K562 (cell line): ENCODE data around the gene ADAM8. TPM values are rescaled to one million over a fixed set of nuclear protein-coding genes. Genes with fewer than 3 reads are reported as not detected.

Experiments used
- ATAC-seq: fragments of 200-7000 bp; cut with Tn5 transposase; 3 replicates; pipeline ENCODE4 v1.9.1; 2020; ENCODE audit warnings: moderate library complexity
- BruUV-seq: library from RNA; stranded (reverse); fragments of 400-500 nt; replicated peaks from 2 replicates; lab custom pipeline; 2021; lab: Mats Ljungman, UMichigan
- CTCF ChIA-PET: fragments of 300-600 bp; formaldehyde crosslinking; extraction: SDS; loops from one replicate; lab custom pipeline; 2021; ENCODE audit warnings: low intra/inter-chr PET ratio; lab: Yijun Ruan, JAX
- POLR2A ChIA-PET: fragments of 300-600, 350-650 bp; sonication (Branson Sonifier 250); formaldehyde crosslinking; extraction: SDS; loops from one replicate; lab custom pipeline; 2021; ENCODE audit warnings: antibody characterized with exemption, inconsistent platforms; lab: Yijun Ruan, JAX
- DNase-seq, 4 experiments: peaks; one replicate each; pipeline versions ENCODE4 v3.0.0 to v3.0.0-alpha.2; 2011 to 2018; ENCODE audit warnings: low spot score in 3 of 4, mixed read lengths in 3 of 4; ENCODE audit errors: extremely low read depth in 1 of 4
- FAIRE-seq: peaks from 2 replicates; lab custom pipeline; 2011; peaks lifted over from hg19 to GRCh38; lab: Jason Lieb, UNC
- H2AFZ ChIP-seq: 2 replicates; pipeline ENCODE4 v1.6.0; 2011; ENCODE audit warnings: low read depth, low read length, control low read depth, inconsistent platforms
- H3K27ac ChIP-seq: fragments of 200-600 bp; 3 replicates; pipeline ENCODE4 v1.8.0; 2011; ENCODE audit warnings: low read depth, mild to moderate bottlenecking, control low read depth, inconsistent platforms, low read length, moderate library complexity, mixed read lengths; ENCODE audit errors: extremely low read depth
- H3K27me3 ChIP-seq, 2 experiments: fragments of 300-600 bp in 1 of 2; 2 replicates in 1 of 2; 3 replicates in 1 of 2; pipeline versions ENCODE4 v1.6.0 to v1.8.0; 2011; ENCODE audit warnings: inconsistent platforms in 2 of 2, low read length in 2 of 2, mild to moderate bottlenecking in 1 of 2, mixed read lengths in 1 of 2, moderate library complexity in 1 of 2; ENCODE audit not compliant: control insufficient read depth in 2 of 2, insufficient read depth in 2 of 2
- H3K36me3 ChIP-seq: fragments of 300-600 bp; 3 replicates; pipeline ENCODE4 v1.8.0; 2011; ENCODE audit warnings: mild to moderate bottlenecking, low read length, inconsistent platforms; ENCODE audit not compliant: control insufficient read depth, insufficient read depth
- H3K4me1 ChIP-seq, 2 experiments: fragments of 200-600 bp in 1 of 2; replicated peaks in 1 of 2; 2 replicates in 1 of 2; 3 replicates in 1 of 2; pipeline versions ENCODE4 v1.5.1 to v1.8.0; 2011; ENCODE audit warnings: inconsistent platforms in 2 of 2, low read length in 2 of 2, mild to moderate bottlenecking in 1 of 2, mixed read lengths in 1 of 2, moderate library complexity in 1 of 2; ENCODE audit not compliant: control insufficient read depth in 2 of 2, insufficient read depth in 2 of 2
- H3K4me2 ChIP-seq: 2 replicates; pipeline ENCODE4 v1.6.1; 2011; ENCODE audit warnings: low read length, control low read depth, inconsistent platforms, mixed read lengths; ENCODE audit not compliant: insufficient read depth
- H3K4me3 ChIP-seq: fragments of 200-600 bp; sonication (generic), shearing (Covaris generic); 2 replicates; pipeline ENCODE4 v1.5.1; 2016; ENCODE audit warnings: control low read depth, inconsistent platforms
- H3K79me2 ChIP-seq: fragments of 200-600 bp; 3 replicates; pipeline ENCODE4 v1.8.0; 2011; ENCODE audit warnings: low read length, inconsistent platforms; ENCODE audit not compliant: control insufficient read depth, insufficient read depth
- H3K9ac ChIP-seq, 2 experiments: 2 replicates each; pipeline versions ENCODE4 v1.6.0 to v1.6.1; 2011; ENCODE audit warnings: low read depth in 2 of 2, low read length in 2 of 2, control low read depth in 1 of 2, inconsistent platforms in 1 of 2, mild to moderate bottlenecking in 1 of 2, mixed read lengths in 1 of 2; ENCODE audit not compliant: insufficient read depth in 1 of 2
- H3K9me1 ChIP-seq: one replicate; pipeline ENCODE4 v1.6.0; 2011; ENCODE audit warnings: inconsistent platforms, mild to moderate bottlenecking, low read length, moderate library complexity; ENCODE audit not compliant: control insufficient read depth, insufficient read depth
- H3K9me3 ChIP-seq: replicated peaks from 2 replicates; pipeline ENCODE4 v1.5.1; 2011; ENCODE audit warnings: low read depth, low read length, inconsistent platforms; ENCODE audit not compliant: control insufficient read depth, insufficient read depth
- H4K20me1 ChIP-seq: replicated peaks from 2 replicates; pipeline ENCODE4 v1.6.1; 2011; ENCODE audit warnings: low read length, inconsistent platforms, mixed read lengths; ENCODE audit not compliant: control insufficient read depth, insufficient read depth
- ATF7 ChIP-seq: fragments of 450-650 bp; IDR thresholded peaks from 2 replicates; pipeline ENCODE4 v1.7.1; 2014; ENCODE audit warnings: mild to moderate bottlenecking, moderate library complexity
- CHD2 ChIP-seq: IDR thresholded peaks from 2 replicates; pipeline ENCODE4 v1.6.1; 2011; ENCODE audit warnings: low read depth, low read length
- MYC ChIP-seq, 2 experiments: fragments of 250-450 bp in 1 of 2; sonication (Bioruptor Pico) in 1 of 2; IDR thresholded peaks; 2 replicates each; pipeline versions ENCODE4 v1.5.1 to v1.6.1; 2012 to 2021; ENCODE audit warnings: low read depth in 2 of 2, borderline replicate concordance in 1 of 2, improper control_type of control experiment in 1 of 2, low read length in 1 of 2, mild to moderate bottlenecking in 1 of 2, moderate library complexity in 1 of 2
- NFE2L1 ChIP-seq: fragments of 450-650 bp; IDR thresholded peaks from 2 replicates; pipeline ENCODE4 v1.6.1; 2016; ENCODE audit warnings: missing genetic modification characterization, low read depth, mild to moderate bottlenecking, missing compliant biosample characterization, moderate library complexity, borderline replicate concordance
- POLR2A ChIP-seq: fragments of 450-650 bp; conservative IDR thresholded peaks from 2 replicates; pipeline ENCODE4 v1.6.1; 2016
- SNIP1 ChIP-seq: fragments of 450-650 bp; IDR thresholded peaks from 2 replicates; pipeline ENCODE4 v1.7.1; 2017; ENCODE audit warnings: low read depth, mild to moderate bottlenecking
- TGIF2 ChIP-seq: sonication (generic); formaldehyde crosslinking; IDR thresholded peaks from 2 replicates; pipeline ENCODE4 v1.8.1; 2022; ENCODE audit warnings: mild to moderate bottlenecking, missing genetic modification reagents, moderate library complexity
- ZBTB33 ChIP-seq: sonication (generic); formaldehyde crosslinking; IDR thresholded peaks from 2 replicates; pipeline ENCODE4 v1.8.1; 2023; ENCODE audit warnings: mild to moderate bottlenecking, missing genetic modification reagents
- WGBS: fragments of 100-300 bp; shearing (Covaris generic); methylation state at CpG from one replicate; pipeline ENCODE4 v1.1.6; 2016; ENCODE audit warnings: low coverage, mixed read lengths; ENCODE audit not compliant: insufficient coverage; ENCODE audit errors: missing lambda C conversion rate; 5-methylcytosine and 5-hydroxymethylcytosine counted together
- in situ Hi-C: fragments of 300-500 bp; cut with MboI; formaldehyde crosslinking; loops from 4 replicates; pipeline ENCODE4 v1.15.0; 2018; ENCODE audit warnings: inconsistent platforms, mixed read lengths
- intact Hi-C: fragments of 100-400 bp; cut with micrococcal nuclease; formaldehyde crosslinking; loops from 2 replicates; pipeline ENCODE4 v1.14.2; 2022
- polyA plus RNA-seq, 8 experiments: library from polyadenylated mRNA; depleted of rRNA in 4 of 8; stranded (reverse) in 5 of 8; unstranded in 3 of 8; fragments of >200 nt; fragmentation: Nextera tagmentation in 2 of 8; fragmentation: Illumina TruSeq in 1 of 8; extraction: Ambion mirVana in 2 of 8; extraction: Trizol in 1 of 8; gene quantifications; 2 replicates each; pipeline versions ENCODE4 v1.2.1 to v1.2.3, GENCODE V29; 2011 to 2014; ENCODE audit warnings: inconsistent platforms in 1 of 8, missing spikeins in 1 of 8
- total RNA-seq, 7 experiments: library from RNA; depleted of rRNA in 6 of 7; stranded (reverse); fragments of >200 nt in 6 of 7; fragmentation: Illumina TruSeq in 2 of 7; extraction: Trizol in 2 of 7; gene quantifications; 2 replicates each; pipeline versions ENCODE4 v1.2.1 to v1.2.3, GENCODE V29; 2011 to 2021; ENCODE audit warnings: low replicate concordance in 1 of 7

ADAM8 gene
- total and polyA plus RNA-seq, 9 of the 15 experiments (the other 6 are each of a cell fraction or from before 2014, with no cell fraction given): 0.07 to 7.0 (median 1.1) TPM

GRCh38 chr10:133251388-133252222 lies 25.1 kb downstream of the ADAM8 start:
- DNase-seq (no peak), ATAC-seq (no peak), FAIRE-seq (no peak)
- WGBS: 40% methylated on average over 16 of the region's 28 CpGs
- Histone ChIP-seq H3K4me3 (no peak overlapping the region), H4K20me1 (no peaks in the 10 kb centered on the region), H3K79me2 (no peaks in the 10 kb centered on the region), H3K4me2 (no peak overlapping the region), H3K4me1 (peaks cover 17 to 70% of the 10 kb centered on the region in 2 experiments; a peak in 4 of 5 replicates), H3K9me1 (no peaks in the 10 kb centered on the region), H3K9ac (no peak overlapping the region; a peak in 1 of 4 replicates), H3K9me3 (no peaks in the 10 kb centered on the region), H2AFZ (no peak overlapping the region), H3K27me3 (no peaks in the 10 kb centered on the region; a peak in 1 of 5 replicates), H3K36me3 (no peaks in the 10 kb centered on the region), H3K27ac (no peak overlapping the region)
- TF ChIP-seq TGIF2 (CRISPR knock-in tag): no peak
- TF ChIP-seq ATF7: no peak
- TF ChIP-seq ZBTB33: 0 out of 2 replicates have a peak, but pooled peaks have one; percentile 51
- TF ChIP-seq NFE2L1 (tag): no peak
- TF ChIP-seq MYC (IDR thresholded peaks at IDR 0.05; ENCODE audit: low read depth, low read length): no peak
- no peak for TF ChIP-seq MYC (CRISPR knock-in tag; IDR thresholded peaks at IDR 0.05; ENCODE audit: borderline replicate concordance, low read depth)
- no peak for TF ChIP-seq CHD2
- TF ChIP-seq POLR2A: no peak
- TF ChIP-seq SNIP1: no peak
- in situ Hi-C loops (no loop called here), intact Hi-C loops (no loop called here)
- ChIA-PET POLR2A (interaction anchor here (0.7 kb wide), 1 partner anchor 12 kb away, joined by 3 read pairs; no protein-coding TSS in a partner anchor), CTCF (no interaction called here)
- BruUV-seq: no TSS peak
